PC-3 (cell line): ENCODE data around the gene LGALSL.
"Not testable (repeated sequence)": the region's sequence is repeated elsewhere in the genome, so short reads cannot be mapped to it uniquely, and the experiment has no call there.

Experiments
- CTCF ChIP-seq: fragments of 300-600 bp; sonication (generic); conservative IDR thresholded peaks from 2 replicates; pipeline ENCODE4 v1.5.1; 2017; ENCODE audit warnings: antibody characterized with exemption, low read depth, mild to moderate bottlenecking, low read length
- EZH2phosphoT487 ChIP-seq: fragments of 300-600 bp; sonication (generic); IDR thresholded peaks from 2 replicates; pipeline ENCODE4 v1.6.1; 2018; ENCODE audit warnings: mild to moderate bottlenecking, antibody characterized with exemption, low read length, borderline replicate concordance

GRCh38 chr2:64445970-64446369, 8.0 kb upstream of the LGALSL start:
- TF ChIP-seq CTCF, EZH2phosphoT487: not testable (repeated sequence)
